SK-N-SH (cell line): Measurements from ENCODE around the gene GCC1.

Experiments
- CTCF ChIP-seq: fragments of 200-600 bp; sonication (generic); IDR thresholded peaks from 2 replicates; pipeline ENCODE4 v1.6.1; 2017; ENCODE audit warnings: antibody characterized with exemption, mild to moderate bottlenecking, moderate library complexity
- EP300 ChIP-seq, 2 experiments: IDR thresholded peaks; 2 replicates each; pipeline versions ENCODE4 v1.4.0 to v1.6.1; 2012; ENCODE audit warnings: borderline replicate concordance in 1 of 2, low read depth in 1 of 2, low read length in 1 of 2
- EZH2phosphoT487 ChIP-seq: fragments of 200-600 bp; sonication (generic); IDR thresholded peaks from 2 replicates; pipeline ENCODE4 v1.6.1; 2017; ENCODE audit warnings: low read depth, mixed run types, mild to moderate bottlenecking, antibody characterized with exemption, moderate library complexity, borderline replicate concordance
- FOSL2 ChIP-seq: IDR thresholded peaks from 2 replicates; pipeline ENCODE4 v1.4.0; 2012; ENCODE audit warnings: low read depth, mild to moderate bottlenecking, moderate library complexity, borderline replicate concordance
- MAX ChIP-seq: IDR thresholded peaks from 2 replicates; pipeline ENCODE4 v1.4.0; 2012; ENCODE audit warnings: low read depth
- NFIC ChIP-seq: IDR thresholded peaks from 2 replicates; pipeline ENCODE4 v1.4.0; 2012; ENCODE audit warnings: borderline replicate concordance
- POLR2AphosphoS5 ChIP-seq: IDR thresholded peaks from 2 replicates; pipeline ENCODE4 v1.6.1; 2012; ENCODE audit warnings: low read depth, low read length
- RAD21 ChIP-seq: IDR thresholded peaks from 2 replicates; pipeline ENCODE4 v1.6.1; 2012; ENCODE audit warnings: mild to moderate bottlenecking, low read length
- RFX5 ChIP-seq: IDR thresholded peaks from 2 replicates; pipeline ENCODE4 v1.6.1; 2012; ENCODE audit warnings: mild to moderate bottlenecking, improper control_type of control experiment, low read length
- SIN3A ChIP-seq: IDR thresholded peaks from 2 replicates; pipeline ENCODE4 v1.6.1; 2012; ENCODE audit warnings: low read depth, mild to moderate bottlenecking, low read length, moderate library complexity, borderline replicate concordance
- SMC3 ChIP-seq: IDR thresholded peaks from 2 replicates; pipeline ENCODE4 v1.6.1; 2012; ENCODE audit warnings: low read depth, low read length, improper control_type of control experiment
- TAF1 ChIP-seq: IDR thresholded peaks from 2 replicates; pipeline ENCODE4 v1.6.1; 2012; ENCODE audit warnings: low read depth, mild to moderate bottlenecking, low read length, moderate library complexity, borderline replicate concordance
- USF2 ChIP-seq: fragments of 150-350 bp; IDR thresholded peaks from 2 replicates; pipeline ENCODE4 v1.6.1; 2017; ENCODE audit warnings: antibody characterized with exemption, low read length, low read depth, borderline replicate concordance
- YY1 ChIP-seq: IDR thresholded peaks from 2 replicates; pipeline ENCODE4 v1.4.0; 2012; ENCODE audit warnings: low read depth, mild to moderate bottlenecking

- TF ChIP-seq MAX (no peak), TAF1 (no peak), CTCF (no peak), POLR2AphosphoS5 (no peak), SIN3A (no peak), SMC3 (no peak), FOSL2 (no peak), NFIC (no peak), RAD21 (no peak), RFX5 (no peak), EP300 (IDR thresholded peaks at IDR 0.05; ENCODE audit: borderline replicate concordance in 1 of 2, low read depth in 1 of 2, low read length in 1 of 2) (no peak), USF2 (no peak), EZH2phosphoT487 (no peak), YY1 (no peak)
Observed at GRCh38 chr7:127534636-127535035, 50.8 kb downstream of the GCC1 start.
